ENCODE results near the gene RGL3.
"Not testable (repeated sequence)": the region's sequence is repeated elsewhere in the genome, so short reads cannot be mapped to it uniquely, and the experiment has no call there.

Gene RGL3

DNA sequence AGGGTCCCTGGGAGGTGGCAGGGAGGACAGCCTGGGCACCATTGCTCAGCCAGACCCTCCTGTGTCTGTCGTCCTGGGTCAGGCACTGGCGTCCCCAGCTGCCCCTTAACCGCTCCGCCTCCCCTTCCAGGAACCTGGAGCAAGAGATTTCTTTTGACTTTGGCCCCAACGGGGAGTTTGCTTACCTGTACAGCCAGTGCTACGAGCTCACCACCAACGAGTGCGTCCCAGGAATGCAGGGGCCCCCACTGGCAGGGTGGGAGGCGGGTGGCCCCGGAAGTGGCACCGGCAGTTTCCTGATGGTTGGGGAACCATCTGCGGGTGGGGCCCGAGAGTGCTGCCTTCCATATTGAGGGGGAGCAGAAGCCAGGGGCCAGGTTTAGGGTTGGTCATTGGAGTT lies 29.3 kb upstream of the RGL3 start:
- DNase-seq, result no peak

DNA sequence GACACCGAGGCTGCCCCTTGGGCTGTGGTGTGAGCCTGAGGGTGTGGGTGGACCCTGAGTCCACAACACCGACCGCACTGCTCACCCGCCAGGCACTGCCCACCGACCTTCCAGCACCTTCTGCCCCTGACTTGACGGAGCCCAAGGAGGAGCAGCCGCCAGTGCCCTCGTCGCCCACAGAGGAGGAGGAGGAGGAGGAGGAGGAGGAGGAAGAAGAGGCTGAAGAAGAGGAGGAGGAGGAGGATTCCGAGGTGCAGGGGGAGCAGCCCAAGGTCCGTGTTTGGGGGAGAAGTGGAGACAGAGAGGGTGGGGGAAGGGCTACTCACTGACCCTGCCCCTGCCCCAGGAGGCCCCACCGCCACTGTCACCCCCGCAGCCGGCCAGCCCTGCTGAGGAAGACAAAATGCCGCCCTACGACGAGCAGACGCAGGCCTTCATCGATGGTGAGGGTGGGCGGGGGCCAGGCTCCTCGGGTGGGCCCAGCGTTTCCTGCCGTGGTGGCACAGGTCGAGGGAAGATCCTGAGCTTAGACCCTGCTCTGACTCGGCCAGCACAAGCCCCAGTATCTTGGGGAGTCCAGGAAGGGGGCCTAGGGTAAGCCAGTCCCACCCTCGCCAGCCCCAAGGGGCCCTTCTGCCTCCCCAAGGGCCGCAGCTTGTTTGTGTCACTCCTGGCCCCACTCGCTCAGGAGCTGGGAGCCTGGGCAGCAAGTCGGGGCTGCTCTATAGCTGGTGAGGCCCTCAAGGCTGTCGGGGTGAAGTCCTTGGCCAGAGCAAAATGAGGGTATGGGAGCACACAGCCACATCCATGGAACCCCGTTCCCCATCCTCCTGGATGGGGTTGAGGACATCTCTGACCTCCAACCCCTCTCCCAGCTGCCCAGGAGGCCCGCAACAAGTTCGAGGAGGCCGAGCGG lies 28.5 kb upstream of the RGL3 start:
- no peak for DNase-seq

DNA sequence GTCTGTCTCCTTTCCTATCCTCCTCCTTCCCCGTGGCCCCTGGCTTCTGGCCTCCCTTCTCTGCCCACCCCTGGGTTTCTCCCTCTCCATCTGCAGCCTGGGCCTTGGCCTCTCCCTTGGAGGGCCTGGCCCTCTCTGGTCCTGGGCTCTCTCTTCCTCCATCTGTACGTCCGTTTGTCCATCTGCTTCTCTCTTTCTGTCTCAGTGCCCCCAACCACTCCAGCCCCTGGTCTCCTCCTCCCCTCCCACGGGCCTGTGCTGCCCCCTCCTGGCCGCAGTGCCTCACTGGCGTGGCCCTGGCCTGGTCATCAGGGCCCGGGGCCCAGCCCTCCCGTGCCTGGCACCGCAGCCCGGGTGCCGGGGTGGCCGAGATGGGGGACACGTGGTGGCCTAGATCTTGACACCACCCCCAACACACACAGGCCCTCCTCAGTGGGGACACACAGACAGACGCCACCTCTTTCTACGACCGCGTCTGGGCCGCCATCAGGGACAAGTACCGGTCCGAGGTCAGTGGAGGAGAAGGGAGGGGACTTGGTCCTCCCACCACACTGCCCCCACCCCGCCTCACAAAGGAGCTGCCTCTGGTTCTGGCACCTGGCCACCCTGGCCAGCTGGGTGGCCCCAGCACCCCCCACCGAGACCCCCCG lies 27.7 kb upstream of the RGL3 start:
- no peak for DNase-seq

DNA sequence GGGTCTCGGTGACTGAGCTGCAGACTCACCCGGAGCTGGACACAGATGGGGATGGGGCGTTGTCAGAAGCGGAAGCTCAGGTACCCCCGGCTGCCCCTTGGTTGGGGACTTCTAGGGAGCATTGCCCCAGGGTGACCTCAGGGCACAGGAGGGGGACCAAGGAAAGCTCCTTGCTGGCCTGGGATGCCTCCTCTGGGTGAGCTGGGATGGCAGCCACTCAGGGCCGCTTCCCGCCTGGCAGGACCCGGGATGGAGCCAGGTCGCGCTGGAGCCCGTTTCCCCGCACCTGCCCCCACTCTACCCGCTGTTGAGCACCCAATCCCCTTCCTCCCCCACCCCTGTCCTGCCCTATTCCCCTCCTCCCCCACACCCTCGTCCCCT lies 27.1 kb upstream of the RGL3 start:
- DNase-seq, result no peak

DNA sequence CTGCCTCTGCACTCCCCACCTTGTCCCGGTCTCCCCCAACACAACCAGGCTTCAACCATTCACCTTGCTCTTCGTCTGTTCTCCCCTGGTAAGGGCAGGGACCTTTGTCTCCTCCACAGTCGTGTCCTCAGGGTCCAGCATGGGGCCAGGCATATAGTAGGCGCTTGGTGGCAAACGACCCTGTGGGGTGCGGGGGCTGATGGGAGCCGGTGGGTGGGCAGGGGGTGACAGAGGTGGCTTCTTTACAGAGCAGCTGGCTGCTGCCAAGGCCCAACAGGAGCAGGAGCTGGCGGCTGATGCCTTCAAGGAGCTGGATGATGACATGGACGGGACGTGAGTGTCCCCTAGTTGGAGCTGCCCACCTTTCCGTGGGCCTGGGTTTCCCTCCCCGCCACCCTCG lies 26.0 kb upstream of the RGL3 start:
- no peak for DNase-seq

DNA sequence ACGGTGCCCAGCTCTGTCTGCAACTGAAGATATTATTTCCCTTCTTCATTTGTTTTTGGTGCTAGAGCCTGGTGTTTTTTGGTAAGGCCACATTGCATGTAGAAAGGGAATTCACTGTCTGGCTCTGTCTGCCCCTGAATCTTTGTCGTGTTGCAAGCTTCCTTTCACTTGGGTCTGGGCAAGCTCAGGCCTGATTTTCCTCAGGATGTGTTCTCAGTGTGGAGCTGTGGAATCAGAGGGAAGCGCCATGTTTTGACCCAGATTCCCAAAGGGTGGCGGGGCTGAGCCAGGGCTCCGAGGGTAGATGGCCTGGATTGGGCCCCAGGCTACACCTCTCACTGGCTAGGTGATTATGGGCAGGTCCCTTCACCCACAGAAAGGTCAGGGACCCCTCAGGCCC lies 24.9 kb upstream of the RGL3 start:
- no peak for DNase-seq

DNA sequence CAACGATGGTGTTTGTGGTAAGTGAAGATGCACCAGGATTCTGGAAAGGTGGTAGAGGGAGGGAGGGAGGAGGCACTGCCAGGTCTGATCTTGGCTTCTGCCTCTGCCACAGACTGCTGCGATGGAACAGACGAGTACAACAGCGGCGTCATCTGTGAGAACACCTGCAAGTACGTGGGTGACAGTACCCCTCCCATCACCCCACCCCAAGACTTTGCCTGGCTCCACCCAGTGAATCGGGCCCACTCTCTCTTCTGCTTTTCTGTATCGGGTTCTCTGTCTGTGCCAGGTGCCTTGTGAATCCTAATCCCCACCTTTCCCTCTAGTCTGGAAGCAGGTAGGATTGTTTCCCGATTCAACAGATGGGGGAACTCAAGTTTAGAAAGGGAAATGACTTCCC lies 18.8 kb upstream of the RGL3 start:
- no peak for DNase-seq

DNA sequence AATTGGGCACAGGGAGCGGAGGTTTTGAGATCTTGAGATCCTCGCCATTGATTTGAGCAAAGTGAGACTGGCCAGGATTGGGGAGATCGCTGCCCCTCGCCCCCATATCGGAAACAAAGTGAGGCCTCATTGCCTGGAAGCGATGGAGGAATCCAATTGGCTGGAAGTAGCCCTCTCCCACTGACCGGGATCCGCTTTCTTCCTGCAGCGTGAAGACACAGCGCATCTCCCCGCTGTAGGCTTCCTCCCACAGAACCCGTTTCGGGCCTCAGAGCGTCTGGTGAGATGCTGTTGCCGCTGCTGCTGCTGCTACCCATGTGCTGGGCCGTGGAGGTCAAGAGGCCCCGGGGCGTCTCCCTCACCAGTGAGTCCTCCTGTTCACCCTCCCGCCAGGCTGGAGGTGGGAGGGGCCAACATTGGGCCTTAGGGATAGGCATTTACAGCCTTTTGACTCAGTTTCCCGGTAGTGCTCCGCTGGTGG lies 16.8 kb upstream of the RGL3 start:
- DNase-seq, result no peak

DNA sequence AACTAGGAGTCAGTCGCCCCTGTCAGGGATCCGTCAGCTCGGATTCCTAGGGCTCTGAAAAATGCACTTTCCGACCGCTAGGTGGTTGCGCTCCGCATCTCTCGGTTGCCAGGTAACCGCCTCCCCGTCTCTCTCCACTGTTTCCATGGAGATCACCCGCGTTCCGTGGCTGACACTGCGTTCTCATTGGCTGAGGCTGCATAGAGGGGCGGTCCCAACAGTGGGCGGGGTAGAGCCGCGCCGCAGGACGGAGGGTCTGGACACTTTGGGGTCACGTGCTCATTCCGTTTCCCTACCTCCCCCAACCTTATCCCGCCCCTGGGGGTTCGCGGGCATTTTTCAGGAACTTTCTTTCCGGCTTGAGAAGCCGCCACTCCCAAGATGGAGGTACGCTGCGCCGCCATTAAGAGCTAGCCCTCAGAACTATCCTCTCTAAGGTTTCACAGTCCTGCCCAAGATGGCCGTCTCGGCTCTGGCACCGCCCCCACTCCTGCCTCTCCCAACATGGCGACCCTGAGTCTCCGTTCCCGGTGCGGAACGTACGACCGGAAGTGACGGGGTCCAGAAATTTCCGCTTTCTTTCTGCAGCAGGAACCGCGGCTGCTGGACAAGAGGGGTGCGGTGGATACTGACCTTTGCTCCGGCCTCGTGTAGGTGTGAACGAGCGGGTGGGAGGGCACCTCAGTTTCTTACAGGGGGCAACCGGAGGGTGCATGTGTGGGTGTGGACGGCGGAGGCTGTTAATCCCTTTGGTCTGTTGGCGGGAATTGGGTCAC lies 16.1 kb upstream of the RGL3 start, which contains the start of the genes ODAD3 and PRKCSH:
Gene ODAD3 (minus strand): TSS at position 65 of the 776 bp plus-strand sequence. CDS start 105 bp downstream, outside the sequence.
Gene PRKCSH (plus strand): TSS at position 579 of the 776 bp plus-strand sequence. CDS start 483 bp downstream, outside the sequence.
- DNase-seq, result peak; percentile 98 to 99

DNA sequence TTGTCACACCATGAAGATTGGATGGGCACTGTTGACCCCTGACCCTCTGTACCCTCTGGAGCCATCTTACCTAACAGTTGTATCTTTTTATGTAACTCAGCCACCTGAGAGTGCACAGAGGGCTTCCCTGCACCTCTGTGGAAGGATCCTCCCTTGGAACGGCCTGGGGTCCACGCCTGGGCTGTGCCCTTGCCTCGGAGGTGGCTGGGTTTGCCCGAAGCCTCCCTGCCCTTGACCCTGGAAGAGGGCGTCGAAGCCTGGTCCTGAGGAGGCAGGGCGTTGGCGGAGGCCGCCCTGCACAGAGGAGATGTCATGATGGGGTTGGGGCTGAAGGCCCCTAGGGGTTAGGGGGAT lies 15.6 kb upstream of the RGL3 start:
- DNase-seq, result no peak

DNA sequence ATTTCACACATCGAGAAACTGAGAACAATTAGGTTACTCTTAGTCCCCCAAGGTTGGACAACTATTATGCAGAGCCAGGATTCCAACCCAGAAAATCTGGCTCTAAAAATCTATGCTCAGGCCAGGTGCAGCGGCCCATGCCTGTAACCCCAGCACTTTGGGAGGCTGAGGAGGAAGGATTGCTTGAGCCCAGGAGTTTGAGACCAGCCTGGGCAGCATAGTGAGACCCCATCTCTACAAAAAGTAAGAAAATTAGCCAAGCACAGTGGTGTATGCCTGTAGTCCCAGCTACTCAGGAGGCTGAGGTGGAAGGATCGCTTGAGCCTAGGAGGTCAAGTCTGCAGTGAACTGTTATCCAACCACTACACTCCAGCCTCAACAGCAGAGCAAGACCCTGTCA lies 14.4 kb upstream of the RGL3 start:
- not testable (repeated sequence) for DNase-seq

DNA sequence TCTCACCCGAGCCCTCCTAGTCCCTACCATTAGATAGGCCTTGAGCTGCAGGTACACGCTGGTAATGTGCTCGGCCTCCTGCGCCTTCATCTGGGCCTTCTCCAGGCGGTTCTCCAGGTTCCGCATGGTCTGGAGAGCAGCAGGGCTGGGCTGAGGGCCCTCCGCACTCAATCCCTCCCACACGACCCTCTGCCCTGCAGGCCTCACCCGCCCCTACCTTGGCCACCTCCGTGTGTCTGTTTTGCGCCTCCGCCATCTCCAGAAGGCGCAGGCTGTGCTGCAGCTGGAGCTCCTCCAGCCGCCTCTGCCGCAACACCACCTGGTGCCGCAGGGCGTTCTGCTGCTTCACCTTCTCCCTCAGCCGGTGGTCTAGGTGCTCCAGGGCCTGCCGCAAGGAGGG lies 7.5 kb upstream of the RGL3 start:
- DNase-seq, result no peak

DNA sequence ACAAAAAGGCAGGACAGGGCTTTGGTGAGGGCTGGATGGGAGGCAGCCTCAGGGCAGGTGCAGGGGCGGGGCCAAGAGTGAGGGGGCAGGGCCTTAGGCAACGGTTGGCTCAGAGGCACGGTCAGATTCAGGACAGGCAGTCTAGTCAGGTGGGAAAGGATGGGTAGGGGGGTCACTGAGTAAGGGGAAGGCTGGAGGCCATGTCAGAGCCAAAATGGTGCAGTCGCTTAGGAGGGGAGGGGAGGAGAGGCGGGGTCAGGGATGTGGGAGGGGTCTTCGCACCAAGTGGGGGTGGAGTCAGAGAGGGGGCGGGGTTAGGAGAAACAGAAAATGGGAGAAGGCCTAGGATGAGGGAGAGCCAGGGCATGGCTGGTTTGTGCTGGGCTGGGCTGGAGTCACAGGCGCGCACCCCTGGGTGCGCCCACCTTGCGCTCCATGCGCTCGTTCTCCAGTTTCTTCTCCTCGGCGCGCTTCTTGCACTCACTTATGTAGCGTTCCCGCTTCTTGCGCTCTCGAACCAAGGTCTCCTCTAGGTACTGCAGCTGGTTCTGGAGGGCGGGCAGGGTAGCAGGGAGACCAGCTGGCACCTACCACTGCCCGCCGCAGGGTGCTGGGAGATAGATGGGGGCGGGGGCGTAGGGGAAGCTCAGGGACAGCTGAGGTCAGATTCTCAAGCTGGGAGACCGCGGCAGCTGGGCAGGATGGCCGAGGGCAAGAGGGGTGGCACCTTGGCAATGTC lies 6.8 kb upstream of the RGL3 start:
- DNase-seq, result no peak

DNA sequence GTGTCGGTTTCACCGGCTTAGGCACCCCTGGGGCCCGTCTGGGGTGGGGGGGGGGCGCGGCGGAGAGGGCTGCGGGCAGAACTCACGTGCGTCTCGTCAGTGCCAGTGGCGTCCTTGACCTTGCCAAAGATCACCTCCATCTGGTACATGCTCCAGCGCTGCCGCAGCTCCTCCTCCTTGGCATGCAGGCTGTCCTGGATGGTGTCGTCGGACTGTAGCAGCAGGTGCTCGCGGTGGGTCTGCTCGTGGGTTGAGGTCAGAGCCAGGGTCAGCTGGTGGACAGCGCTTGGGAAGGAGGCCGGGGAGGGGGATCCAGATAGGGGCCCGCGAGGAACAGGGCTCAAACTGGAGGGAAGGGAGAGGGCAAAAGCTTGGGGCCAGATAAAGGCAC lies 4.7 kb upstream of the RGL3 start:
- DNase-seq, result no peak

DNA sequence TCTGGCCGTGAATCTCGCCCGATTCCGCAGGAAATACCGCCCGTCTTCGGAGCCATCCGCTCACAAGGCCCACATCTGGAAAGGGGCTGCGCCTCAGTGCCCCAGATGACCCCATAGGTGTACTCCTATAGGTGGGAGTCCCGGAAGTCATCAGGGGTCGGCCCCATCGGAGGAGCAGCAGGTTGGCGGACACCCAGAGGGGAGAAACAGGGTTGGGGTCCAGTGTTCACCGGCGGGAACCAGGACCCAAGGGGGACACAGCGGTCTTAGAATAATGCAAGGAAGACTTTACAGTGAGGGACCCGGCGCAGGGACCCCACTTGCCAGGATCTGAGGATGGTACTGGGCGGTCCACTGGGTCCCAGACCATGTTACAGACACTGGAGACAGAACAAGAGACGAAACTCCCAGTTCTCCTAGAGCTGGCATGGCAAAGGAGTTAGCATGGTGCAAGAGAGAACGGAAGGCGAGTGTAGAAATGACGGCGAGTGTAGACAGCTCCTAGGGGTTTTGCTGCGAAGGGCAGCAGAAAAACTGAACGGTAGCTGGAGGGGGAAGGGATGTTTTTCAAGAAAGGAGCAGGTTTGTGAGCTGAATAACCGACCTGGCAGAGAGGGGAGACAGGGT lies 4.2 kb upstream of the RGL3 start:
- DNase-seq, result no peak

DNA sequence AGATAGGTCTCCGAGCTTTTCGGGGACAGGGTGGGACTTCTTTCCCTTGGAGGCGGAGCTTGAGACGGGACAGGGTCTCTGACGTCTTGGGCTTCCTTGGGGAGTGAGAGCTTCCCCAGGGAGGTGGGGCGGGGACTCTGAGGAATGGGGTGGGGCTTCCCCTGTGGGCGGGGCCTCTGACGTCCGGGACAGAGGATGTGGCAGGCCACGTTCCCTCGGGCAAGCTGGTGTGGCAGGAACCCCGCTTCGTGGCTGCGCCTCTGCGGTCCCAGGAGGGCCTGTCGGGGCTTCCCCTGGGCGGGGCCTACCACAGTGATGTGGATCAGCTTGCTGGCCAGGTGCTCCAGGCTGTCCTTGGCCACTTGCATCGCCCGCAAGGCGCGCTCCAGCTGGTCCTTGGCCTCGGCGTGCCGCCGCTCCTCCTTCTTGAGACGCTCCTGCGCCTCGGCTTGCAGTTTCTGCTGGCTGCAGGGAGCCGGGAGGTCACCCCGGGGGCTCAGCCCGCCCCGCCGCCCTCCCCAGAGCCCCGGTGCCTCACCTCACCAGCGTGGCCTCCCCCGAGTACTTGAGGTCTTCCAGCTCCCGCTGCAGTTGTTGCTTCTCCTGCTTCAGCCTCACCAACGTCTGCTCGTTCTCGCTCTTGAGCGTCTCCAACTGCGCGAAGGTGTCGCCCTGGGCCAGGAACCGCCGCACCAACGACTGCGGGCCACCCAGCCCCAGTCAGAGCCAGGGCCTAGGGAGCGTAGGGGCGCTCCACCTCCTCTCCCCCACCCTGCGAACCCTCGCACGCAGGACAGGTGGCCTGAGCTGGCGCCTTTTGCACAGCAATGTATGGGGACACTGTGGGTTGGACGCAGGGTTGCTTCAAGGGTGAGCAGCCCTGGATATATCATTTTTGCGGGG lies 3.3 kb upstream of the RGL3 start:
- DNase-seq, result no peak

DNA sequence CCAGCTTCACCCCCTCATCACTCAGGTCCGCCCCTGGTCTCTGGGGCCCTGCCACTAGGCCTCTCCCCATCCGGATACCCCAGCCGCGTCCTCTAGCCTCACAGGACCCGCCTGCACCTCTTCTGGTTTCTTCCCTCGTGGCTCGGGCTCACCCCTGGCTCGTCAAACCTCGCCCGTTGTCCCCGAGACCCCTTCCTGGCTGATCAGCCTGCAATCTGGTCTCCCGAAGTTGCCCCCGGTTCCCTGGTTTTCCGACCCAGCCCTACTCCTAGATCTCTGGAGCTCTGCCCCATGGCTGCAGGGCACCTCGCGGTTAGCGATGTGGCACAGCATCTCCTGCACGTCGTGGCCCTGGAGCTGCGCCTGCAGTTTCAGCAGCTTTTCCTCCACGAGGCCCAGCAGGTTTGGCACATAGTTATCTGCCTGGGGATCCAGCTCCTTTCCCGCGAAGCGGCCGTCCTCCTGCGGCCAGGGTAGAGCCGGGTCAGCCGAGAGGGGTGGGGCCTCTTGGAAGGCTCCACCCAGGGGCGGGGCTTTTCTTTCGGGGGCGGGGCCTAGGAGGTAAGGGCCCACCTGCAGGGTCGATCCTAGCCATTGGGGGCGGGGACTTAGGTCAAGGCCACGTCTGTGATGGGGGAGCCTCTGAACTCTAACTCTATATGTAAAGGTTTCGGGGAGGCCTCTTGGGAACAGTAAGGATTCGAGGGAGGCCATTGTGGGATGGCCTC lies 2.4 kb upstream of the RGL3 start:
- DNase-seq, result no peak

DNA sequence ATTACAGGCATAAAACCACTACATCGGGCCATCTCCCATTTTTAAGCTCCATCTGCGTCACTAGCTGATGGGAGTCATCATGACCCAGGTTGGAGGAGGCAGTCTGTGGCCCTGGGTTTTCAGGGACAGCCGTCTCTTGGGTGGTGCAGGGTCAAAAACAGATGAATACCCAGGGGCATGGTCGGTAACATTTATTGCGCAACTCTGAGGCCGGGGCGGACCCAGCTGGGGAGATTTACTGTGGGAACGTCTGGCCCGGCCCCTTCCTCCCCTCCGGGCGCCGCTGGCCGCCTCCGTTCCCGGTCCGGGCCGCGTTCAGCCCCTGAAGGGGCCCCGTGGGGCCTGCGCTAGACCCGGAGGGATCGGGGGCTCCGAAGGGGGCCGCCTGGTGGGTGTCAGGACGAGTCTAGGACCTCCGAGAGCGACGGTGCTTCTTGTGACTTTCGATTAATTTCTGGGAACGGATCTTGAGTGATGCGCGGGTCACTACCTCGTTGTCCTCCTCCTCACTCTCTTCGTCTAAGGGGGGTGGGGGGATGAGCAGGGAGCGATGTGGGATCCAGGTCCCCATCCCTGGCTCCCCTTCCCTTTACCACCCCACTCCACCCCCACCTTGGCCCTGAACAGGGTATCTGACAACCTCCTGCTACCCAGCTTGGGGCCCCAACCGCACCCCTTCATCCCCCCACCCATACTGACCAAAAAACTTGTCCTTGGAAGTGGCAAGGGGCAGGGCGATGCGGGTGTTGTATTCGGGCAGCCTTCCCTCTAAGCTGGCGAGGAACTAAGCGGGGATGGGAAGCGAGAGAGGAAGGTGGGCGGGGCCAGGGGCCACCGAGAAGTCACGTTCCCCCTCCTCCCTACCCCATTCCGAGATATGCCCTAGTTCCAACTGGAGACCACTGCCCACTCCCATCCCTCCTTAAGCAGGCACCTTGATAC lies 1.6 kb upstream of the RGL3 start:
- DNase-seq, result no peak

DNA sequence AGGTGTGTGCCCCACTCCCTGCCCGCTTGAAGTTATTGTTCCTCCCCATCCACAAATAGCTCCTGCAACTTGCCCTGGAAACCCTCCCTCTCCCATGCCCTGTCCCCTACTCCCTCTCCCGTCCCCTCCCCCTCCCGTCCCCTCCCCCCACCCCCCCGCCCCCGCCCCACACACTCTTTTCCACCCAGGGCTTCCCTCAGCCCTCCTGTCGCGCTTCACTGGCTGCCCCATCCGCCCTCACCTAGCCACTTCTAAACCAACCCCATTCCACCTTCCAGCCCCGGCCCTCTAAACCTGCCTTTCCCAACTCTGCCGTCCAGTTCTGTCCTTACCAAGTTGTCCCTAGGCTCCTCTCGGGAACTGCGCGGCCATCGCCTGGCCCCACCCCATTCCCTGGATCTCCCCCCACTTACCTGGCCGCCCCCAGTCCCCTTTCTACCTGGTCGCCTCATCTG lies 993 bp downstream of the RGL3 start:
- no peak for DNase-seq

Data from SW 1271 (cell line).